Measurements from ENCODE around the gene NDUFA9. TPM values are rescaled to one million over a fixed set of nuclear protein-coding genes. Genes with fewer than 3 reads are reported as not detected.
A peak's percentile ranks its signal among the peaks of the same experiment; 100 is the strongest.

NDUFA9 gene
- polyA plus RNA-seq (2011; rRNA removed) (76.1 and 111 TPM in 2 replicates), polyA minus RNA-seq (2011; rRNA and poly(A)+ RNA removed) (109 and 175 TPM in 2 replicates)

DNA sequence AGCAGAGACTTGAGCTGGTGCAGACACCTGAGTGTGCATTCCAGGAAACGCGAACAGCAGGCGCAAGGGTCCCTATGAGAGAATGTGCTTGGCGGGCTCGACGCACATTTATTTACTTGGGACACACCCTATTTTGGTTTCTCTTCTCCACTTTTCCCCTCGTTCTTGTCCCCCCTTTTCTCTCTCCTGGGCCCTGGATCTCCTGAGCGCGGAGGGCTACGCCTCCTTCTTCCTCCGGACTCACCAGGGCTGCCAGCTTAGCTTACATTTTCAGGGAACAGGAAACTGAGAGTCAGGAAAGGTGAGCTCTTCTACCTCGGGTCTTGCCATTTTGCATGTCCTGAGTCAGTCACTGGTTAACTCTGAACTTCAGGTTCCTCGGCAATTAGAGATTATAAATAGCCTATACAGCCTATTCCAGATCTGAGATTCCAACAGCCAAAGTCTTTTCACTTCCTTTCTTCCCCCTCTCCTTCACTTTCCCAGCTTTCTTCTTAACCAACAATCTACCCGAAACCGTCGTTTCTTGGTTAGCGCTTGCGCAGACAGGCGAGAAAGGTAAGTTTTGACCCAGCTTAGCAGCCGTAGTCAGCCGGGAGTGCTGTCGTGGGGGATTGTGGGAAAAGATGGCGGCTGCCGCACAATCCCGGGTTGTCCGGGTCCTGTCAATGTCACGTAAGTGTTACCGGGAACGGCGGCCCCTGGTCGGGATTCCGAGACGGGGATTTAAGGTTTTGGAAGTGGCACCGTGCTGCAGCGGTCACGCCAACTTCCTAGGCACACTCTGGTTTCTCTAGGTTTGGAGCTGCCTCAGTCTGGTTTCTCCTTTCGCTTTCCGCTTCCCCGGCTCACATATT, at the start of gene NDUFA9, which contains the start of gene AKAP3:
NDUFA9 (plus strand) TSS at position 614 of the 857 bp plus-strand sequence; CDS start at position 627, 13 bp downstream.
AKAP3 (minus strand) TSS at position 551 of the 857 bp plus-strand sequence. CDS start 10,855 bp downstream, outside the sequence.
- no peaks in the 10 kb centered on the region for H3K27me3 ChIP-seq (ENCODE audit: control insufficient read depth, insufficient read depth, low read length)
- no peaks in the 10 kb centered on the region for H3K36me3 ChIP-seq (ENCODE audit: control insufficient read depth, insufficient read depth, low read length)
- DNase-seq (ENCODE audit: low read depth) = peak; percentile 47
- ChIA-PET CTCF (interaction anchor here (0.9 to 1.0 kb wide), 2 partner anchors 11 to 119 kb away, joined by 4 read pairs; no protein-coding TSS in a partner anchor), POLR2A (interaction anchor here (0.5 kb wide), 1 partner anchor 68 kb away, joined by 10 read pairs; no protein-coding TSS in a partner anchor)
- H3K4me3 ChIP-seq (ENCODE audit: low read depth, low read length) = peak within 1 kb of the TSS; percentile 88
- TF ChIP-seq, protein P1, sequence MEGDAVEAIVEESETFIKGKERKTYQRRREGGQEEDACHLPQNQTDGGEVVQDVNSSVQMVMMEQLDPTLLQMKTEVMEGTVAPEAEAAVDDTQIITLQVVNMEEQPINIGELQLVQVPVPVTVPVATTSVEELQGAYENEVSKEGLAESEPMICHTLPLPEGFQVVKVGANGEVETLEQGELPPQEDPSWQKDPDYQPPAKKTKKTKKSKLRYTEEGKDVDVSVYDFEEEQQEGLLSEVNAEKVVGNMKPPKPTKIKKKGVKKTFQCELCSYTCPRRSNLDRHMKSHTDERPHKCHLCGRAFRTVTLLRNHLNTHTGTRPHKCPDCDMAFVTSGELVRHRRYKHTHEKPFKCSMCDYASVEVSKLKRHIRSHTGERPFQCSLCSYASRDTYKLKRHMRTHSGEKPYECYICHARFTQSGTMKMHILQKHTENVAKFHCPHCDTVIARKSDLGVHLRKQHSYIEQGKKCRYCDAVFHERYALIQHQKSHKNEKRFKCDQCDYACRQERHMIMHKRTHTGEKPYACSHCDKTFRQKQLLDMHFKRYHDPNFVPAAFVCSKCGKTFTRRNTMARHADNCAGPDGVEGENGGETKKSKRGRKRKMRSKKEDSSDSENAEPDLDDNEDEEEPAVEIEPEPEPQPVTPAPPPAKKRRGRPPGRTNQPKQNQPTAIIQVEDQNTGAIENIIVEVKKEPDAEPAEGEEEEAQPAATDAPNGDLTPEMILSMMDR (IDR thresholded peaks at IDR 0.05; ENCODE audit: insufficient read depth, low read depth, low read length) = no peak

DNA sequence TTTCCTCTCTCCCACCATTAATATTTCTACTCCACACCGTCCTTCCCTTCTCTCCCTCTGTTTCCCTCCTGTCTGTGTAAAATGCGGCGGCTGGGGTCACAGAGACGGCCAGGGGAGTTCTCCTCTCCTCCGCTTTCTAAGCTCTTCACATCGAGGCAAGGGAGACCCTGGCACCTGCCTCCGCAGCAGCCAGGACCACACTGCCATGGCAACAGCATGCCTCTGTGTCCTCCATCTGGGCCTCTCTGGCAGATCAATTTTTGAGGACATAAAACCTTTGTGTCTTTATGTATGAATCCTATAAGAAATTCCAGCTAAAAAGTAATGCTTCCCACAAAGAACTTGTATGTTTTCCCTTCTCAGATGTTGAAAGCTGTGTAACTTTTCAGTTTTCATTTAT, 45.5 kb upstream of the NDUFA9 start:
- no peaks in the 10 kb centered on the region; the same call in 1 of the 2 replicates for H3K27me3 ChIP-seq (ENCODE audit: control insufficient read depth, insufficient read depth, low read length)
- ChIA-PET POLR2A (no interaction called here), CTCF (interaction anchor here (0.6 to 3.0 kb wide), 4 partner anchors 9 to 647 kb away, joined by 3 to 26 read pairs (median 20); no protein-coding TSS in a partner anchor)
- no peaks in the 10 kb centered on the region for H3K36me3 ChIP-seq (ENCODE audit: control insufficient read depth, insufficient read depth, low read length)
- no peak for DNase-seq (ENCODE audit: low read depth)
- TF ChIP-seq, protein P1 (IDR thresholded peaks at IDR 0.05; ENCODE audit: insufficient read depth, low read depth, low read length) = no peak
- no peak overlapping the region for H3K4me3 ChIP-seq (ENCODE audit: low read depth, low read length)

DNA sequence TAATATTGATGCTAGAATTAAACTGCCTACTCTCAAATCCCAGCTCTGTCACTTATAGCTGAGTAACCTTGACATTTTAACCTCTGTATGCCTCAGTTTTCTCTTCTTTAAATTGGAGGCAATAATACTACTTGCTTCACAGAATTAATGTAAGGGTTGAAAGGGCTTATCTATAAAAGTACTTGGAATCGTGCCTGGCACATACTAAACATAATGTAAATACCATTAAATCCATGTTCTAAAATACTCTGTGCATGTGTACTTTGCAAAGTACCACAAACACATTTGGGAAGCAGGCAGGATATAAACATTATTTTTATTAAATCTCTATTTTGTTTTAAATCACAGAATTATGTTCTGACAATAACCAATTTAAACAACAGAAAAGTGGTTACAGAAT, 45.0 kb upstream of the NDUFA9 start:
- POLR2A ChIA-PET = no interaction called here
- Histone ChIP-seq H3K36me3 (ENCODE audit: control insufficient read depth, insufficient read depth, low read length) (no peaks in the 10 kb centered on the region), H3K27me3 (ENCODE audit: control insufficient read depth, insufficient read depth, low read length) (no peaks in the 10 kb centered on the region; the same call in 1 of the 2 replicates), H3K4me3 (ENCODE audit: low read depth, low read length) (no peak overlapping the region)
- DNase-seq (ENCODE audit: low read depth) = no peak
- TF ChIP-seq, protein P1 (IDR thresholded peaks at IDR 0.05; ENCODE audit: insufficient read depth, low read depth, low read length) = no peak
- CTCF ChIA-PET = interaction anchor here (0.6 to 3.0 kb wide), 13 partner anchors 9 to 646 kb away, joined by 3 to 26 read pairs (median 7); partner anchors contain the start of gene DYRK4

DNA sequence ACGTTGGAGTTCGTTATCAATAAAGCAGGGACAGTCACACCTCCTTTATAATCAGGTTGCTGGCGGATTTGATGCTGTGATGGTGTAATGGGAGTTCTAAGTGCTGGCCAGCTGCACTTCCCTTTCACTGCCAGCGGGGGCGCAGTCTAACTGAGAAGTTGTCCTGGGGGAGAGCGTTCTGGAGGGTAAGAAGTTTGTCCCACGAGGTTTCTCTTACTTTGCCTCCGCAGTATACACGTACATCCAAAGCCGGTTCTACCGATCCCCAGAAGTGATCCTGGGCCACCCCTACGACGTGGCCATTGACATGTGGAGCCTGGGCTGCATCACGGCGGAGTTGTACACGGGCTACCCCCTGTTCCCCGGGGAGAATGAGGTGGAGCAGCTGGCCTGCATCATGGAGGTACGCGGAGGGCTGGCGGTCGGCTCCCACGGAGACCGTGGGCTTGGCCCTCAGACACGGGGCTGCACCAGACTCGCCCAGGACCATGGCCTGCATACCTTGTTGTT, 44.2 kb upstream of the NDUFA9 start:
- CTCF ChIA-PET = interaction anchor here (0.6 to 3.0 kb wide), 15 partner anchors 10 to 542 kb away, joined by 3 to 26 read pairs (median 4); partner anchors contain the start of gene DYRK4
- TF ChIP-seq, protein P1 (IDR thresholded peaks at IDR 0.05; ENCODE audit: insufficient read depth, low read depth, low read length) = peak; percentile 99
- H3K4me3 ChIP-seq (ENCODE audit: low read depth, low read length) = peak overlapping the region; percentile 82
- H3K36me3 ChIP-seq (ENCODE audit: control insufficient read depth, insufficient read depth, low read length) = no peaks in the 10 kb centered on the region
- DNase-seq (ENCODE audit: low read depth) = peak; percentile 44
- POLR2A ChIA-PET = no interaction called here
- no peaks in the 10 kb centered on the region; the same call in 1 of the 2 replicates for H3K27me3 ChIP-seq (ENCODE audit: control insufficient read depth, insufficient read depth, low read length)

DNA sequence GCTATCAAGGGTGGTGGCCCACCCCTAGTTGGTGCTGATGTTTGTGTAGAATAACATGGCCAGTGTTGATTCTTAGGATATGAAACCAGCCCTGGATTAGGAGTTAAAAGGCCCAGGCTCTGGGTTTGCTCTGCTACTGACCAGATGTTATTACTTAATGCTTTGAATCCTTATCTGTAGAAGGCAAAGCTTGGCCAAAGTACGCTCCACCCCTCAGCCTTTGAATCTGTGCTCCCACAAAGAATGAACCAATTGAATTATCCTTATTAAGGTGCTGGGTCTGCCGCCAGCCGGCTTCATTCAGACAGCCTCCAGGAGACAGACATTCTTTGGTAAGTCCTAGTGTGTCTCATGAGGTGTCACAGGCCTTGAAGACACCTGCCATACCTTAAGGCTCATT, 41.9 kb upstream of the NDUFA9 start:
- ChIA-PET POLR2A (no interaction called here), CTCF (interaction anchor here (0.6 to 1.0 kb wide), 2 partner anchors 57 to 591 kb away, joined by 3 to 4 read pairs; no protein-coding TSS in a partner anchor)
- Histone ChIP-seq H3K4me3 (ENCODE audit: low read depth, low read length) (no peak overlapping the region), H3K36me3 (ENCODE audit: control insufficient read depth, insufficient read depth, low read length) (peaks cover 5% of the 10 kb centered on the region), H3K27me3 (ENCODE audit: control insufficient read depth, insufficient read depth, low read length) (no peaks in the 10 kb centered on the region)
- no peak for DNase-seq (ENCODE audit: low read depth)
- TF ChIP-seq, protein P1 (IDR thresholded peaks at IDR 0.05; ENCODE audit: insufficient read depth, low read depth, low read length) = no peak
